Measurements from ENCODE around the gene KDM2B. TPM values are rescaled to one million over a fixed set of nuclear protein-coding genes. Genes with fewer than 3 reads are reported as not detected.
A peak's percentile ranks its signal among the peaks of the same experiment; 100 is the strongest.

The KDM2B gene
- polyA plus RNA-seq, 1 donor (not counting 4 experiments of a cell fraction or from before 2014, with no cell fraction given), result 10.3 TPM

GRCh38 chr12:121582583-121583333 is 1.9 kb upstream of the KDM2B start:
- H3K4me1 ChIP-seq (ENCODE audit: control insufficient read depth, extremely low read depth, insufficient read depth, low read length), result peaks cover 22% of the 10 kb centered on the region
- no peaks in the 10 kb centered on the region for H3K79me2 ChIP-seq (ENCODE audit: control insufficient read depth, insufficient read depth, low read length)
- FAIRE-seq (no peak), DNase-seq (ENCODE audit: low read depth, low spot score) (no peak)
- no peak overlapping the region for H3K9ac ChIP-seq (ENCODE audit: control insufficient read depth, extremely low read depth, insufficient read depth, low read length)
- TF ChIP-seq, protein P1, sequence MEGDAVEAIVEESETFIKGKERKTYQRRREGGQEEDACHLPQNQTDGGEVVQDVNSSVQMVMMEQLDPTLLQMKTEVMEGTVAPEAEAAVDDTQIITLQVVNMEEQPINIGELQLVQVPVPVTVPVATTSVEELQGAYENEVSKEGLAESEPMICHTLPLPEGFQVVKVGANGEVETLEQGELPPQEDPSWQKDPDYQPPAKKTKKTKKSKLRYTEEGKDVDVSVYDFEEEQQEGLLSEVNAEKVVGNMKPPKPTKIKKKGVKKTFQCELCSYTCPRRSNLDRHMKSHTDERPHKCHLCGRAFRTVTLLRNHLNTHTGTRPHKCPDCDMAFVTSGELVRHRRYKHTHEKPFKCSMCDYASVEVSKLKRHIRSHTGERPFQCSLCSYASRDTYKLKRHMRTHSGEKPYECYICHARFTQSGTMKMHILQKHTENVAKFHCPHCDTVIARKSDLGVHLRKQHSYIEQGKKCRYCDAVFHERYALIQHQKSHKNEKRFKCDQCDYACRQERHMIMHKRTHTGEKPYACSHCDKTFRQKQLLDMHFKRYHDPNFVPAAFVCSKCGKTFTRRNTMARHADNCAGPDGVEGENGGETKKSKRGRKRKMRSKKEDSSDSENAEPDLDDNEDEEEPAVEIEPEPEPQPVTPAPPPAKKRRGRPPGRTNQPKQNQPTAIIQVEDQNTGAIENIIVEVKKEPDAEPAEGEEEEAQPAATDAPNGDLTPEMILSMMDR (optimal IDR thresholded peaks at IDR 0.05 in 1 of 3, IDR thresholded peaks at IDR 0.05 in 1 of 3, conservative IDR thresholded peaks at IDR 0.05 in 1 of 3; ENCODE audit: extremely low read depth in 1 of 3, insufficient read depth in 2 of 3, low read length in 3 of 3), result no peak
- TF ChIP-seq EZH2 (IDR thresholded peaks at IDR 0.05; ENCODE audit: low read length), result no peak
- H4K20me1 ChIP-seq (ENCODE audit: control insufficient read depth, extremely low read depth, insufficient read depth, low read length), result no peaks in the 10 kb centered on the region
- H3K27ac ChIP-seq (ENCODE audit: control insufficient read depth, insufficient read depth, low read length), result no peak overlapping the region
- H3K4me2 ChIP-seq (ENCODE audit: control insufficient read depth, extremely low read depth, insufficient read depth, low read depth, low read length), result no peak overlapping the region
- H3K4me3 ChIP-seq (ENCODE audit: control insufficient read depth in 2 of 3, extremely low read depth in 1 of 3, insufficient read depth in 2 of 3, low read depth in 1 of 3, low read length in 3 of 3), result no peak overlapping the region
- H3K9me3 ChIP-seq (ENCODE audit: control insufficient read depth, low read depth, low read length), result no peaks in the 10 kb centered on the region
- dilution Hi-C loops (cut with MboI; ENCODE audit: extremely low pct_ligation_motif_present, low sequenced_read_pairs), result no loop called here
- H2AFZ ChIP-seq (ENCODE audit: control insufficient read depth, low read length), result no peak overlapping the region
- H3K27me3 ChIP-seq (ENCODE audit: control insufficient read depth, extremely low read depth, insufficient read depth, low read length), result no peaks in the 10 kb centered on the region
- peaks cover 3% of the 10 kb centered on the region for H3K9me1 ChIP-seq (ENCODE audit: control insufficient read depth, extremely low read depth, insufficient read depth, low read length)
- no peaks in the 10 kb centered on the region for H3K36me3 ChIP-seq (ENCODE audit: control insufficient read depth in 2 of 2, extremely low read depth in 1 of 2, insufficient read depth in 2 of 2, low read length in 2 of 2)

DNA sequence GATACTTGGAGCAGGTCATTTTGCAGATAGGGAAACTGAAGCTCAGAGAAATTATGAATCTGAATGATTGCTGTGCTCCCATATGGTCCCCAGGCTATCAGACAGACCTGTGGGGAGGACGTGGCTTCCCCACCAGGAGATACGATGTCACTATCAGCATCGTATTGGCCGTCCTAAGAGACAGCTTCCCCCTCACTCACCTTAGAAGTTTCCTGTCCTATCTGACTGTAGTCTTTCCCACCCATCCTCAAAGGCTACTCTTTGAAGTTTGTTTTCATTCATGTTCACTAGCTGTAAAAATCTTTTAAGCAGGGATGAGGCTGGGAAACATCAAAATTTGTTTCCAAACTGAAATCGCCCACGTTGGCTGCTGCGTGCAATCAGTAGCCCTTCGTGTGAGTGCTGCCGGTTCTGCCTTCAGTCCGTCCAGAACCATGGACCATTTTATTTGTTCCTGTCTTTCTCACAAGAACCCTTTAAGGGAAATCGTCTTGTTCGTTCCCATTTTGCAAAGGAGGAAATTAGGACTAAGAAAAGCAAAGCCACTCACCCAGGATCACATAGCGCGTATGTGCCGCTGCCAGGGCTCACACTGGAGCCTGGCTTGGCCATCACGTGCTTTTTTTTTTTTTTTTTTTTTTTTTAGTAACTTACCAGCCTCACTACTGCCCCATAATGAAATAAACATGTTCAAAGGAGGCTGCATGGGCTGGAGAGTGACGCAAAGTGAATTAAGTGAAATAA is 1.0 kb upstream of the KDM2B start:
- no peaks in the 10 kb centered on the region for H3K79me2 ChIP-seq (ENCODE audit: control insufficient read depth, insufficient read depth, low read length)
- dilution Hi-C loops (cut with MboI; ENCODE audit: extremely low pct_ligation_motif_present, low sequenced_read_pairs), result no loop called here
- TF ChIP-seq EZH2 (IDR thresholded peaks at IDR 0.05; ENCODE audit: low read length), result no peak
- TF ChIP-seq, protein P1 (optimal IDR thresholded peaks at IDR 0.05 in 1 of 3, IDR thresholded peaks at IDR 0.05 in 1 of 3, conservative IDR thresholded peaks at IDR 0.05 in 1 of 3; ENCODE audit: extremely low read depth in 1 of 3, insufficient read depth in 2 of 3, low read length in 3 of 3), result no peak
- H3K4me1 ChIP-seq (ENCODE audit: control insufficient read depth, extremely low read depth, insufficient read depth, low read length), result peaks cover 30% of the 10 kb centered on the region
- H3K4me2 ChIP-seq (ENCODE audit: control insufficient read depth, extremely low read depth, insufficient read depth, low read depth, low read length), result peak overlapping the region; percentile 92
- H3K27me3 ChIP-seq (ENCODE audit: control insufficient read depth, extremely low read depth, insufficient read depth, low read length), result no peaks in the 10 kb centered on the region
- peaks cover 3% of the 10 kb centered on the region for H3K9me1 ChIP-seq (ENCODE audit: control insufficient read depth, extremely low read depth, insufficient read depth, low read length)
- DNase-seq (ENCODE audit: low read depth, low spot score) (no peak), FAIRE-seq (no peak)
- H3K4me3 ChIP-seq (ENCODE audit: control insufficient read depth in 2 of 3, extremely low read depth in 1 of 3, insufficient read depth in 2 of 3, low read depth in 1 of 3, low read length in 3 of 3), result no peak overlapping the region
- no peaks in the 10 kb centered on the region for H3K36me3 ChIP-seq (ENCODE audit: control insufficient read depth in 2 of 2, extremely low read depth in 1 of 2, insufficient read depth in 2 of 2, low read length in 2 of 2)
- no peaks in the 10 kb centered on the region for H3K9me3 ChIP-seq (ENCODE audit: control insufficient read depth, low read depth, low read length)
- H3K9ac ChIP-seq (ENCODE audit: control insufficient read depth, extremely low read depth, insufficient read depth, low read length), result no peak overlapping the region
- H4K20me1 ChIP-seq (ENCODE audit: control insufficient read depth, extremely low read depth, insufficient read depth, low read length), result no peaks in the 10 kb centered on the region
- no peak overlapping the region for H3K27ac ChIP-seq (ENCODE audit: control insufficient read depth, insufficient read depth, low read length)
- no peak overlapping the region for H2AFZ ChIP-seq (ENCODE audit: control insufficient read depth, low read length)

All from keratinocyte (primary cell).